HCT116 (cell line): Measurements from ENCODE around the gene GPI. TPM values are rescaled to one million over a fixed set of nuclear protein-coding genes. Genes with fewer than 3 reads are reported as not detected.

Experiments
- ATAC-seq: fragments of 200-7000 bp; cut with Tn5 transposase; 2 replicates; pipeline ENCODE4 v1.9.1; 2020; ENCODE audit warnings: mild to moderate bottlenecking, moderate library complexity
- BruUV-seq: library from RNA; stranded (reverse); fragments of 400-500 nt; replicated peaks from 2 replicates; lab custom pipeline; 2021; lab: Mats Ljungman, UMichigan
- CTCF ChIA-PET: fragments of 300-600 bp; sonication (Branson Sonifier 250); formaldehyde crosslinking; loops from one replicate; lab custom pipeline; 2021; ENCODE audit warnings: antibody characterized with exemption; lab: Charles Lee
- POLR2A ChIA-PET: fragments of 300-600, 350-600 bp; sonication (Branson Sonifier 250); formaldehyde crosslinking; loops from one replicate; lab custom pipeline; 2021; ENCODE audit warnings: antibody characterized with exemption; lab: Charles Lee
- RAD21 ChIA-PET, 2 experiments: fragments of 300-600 bp; sonication (Branson Sonifier 250); formaldehyde crosslinking; loops; one replicate each; lab custom pipeline; 2023; ENCODE audit warnings: low total read pairs in 2 of 2; ENCODE audit not compliant: uncharacterized antibody in 2 of 2, unreplicated experiment in 2 of 2, low non-redundant PET in 1 of 2; lab: Charles Lee
- DNase-seq: peaks from one replicate; pipeline ENCODE4 v3.0.0-alpha.2; 2010; ENCODE audit warnings: low read depth, low spot score
- H2AFZ ChIP-seq: fragments of 200-600 bp; shearing (Covaris generic), sonication (generic); 2 replicates; pipeline ENCODE4 v1.6.1; 2017; ENCODE audit warnings: low read depth, mixed run types, mixed read lengths, antibody characterized with exemption, low read length; ENCODE audit not compliant: poor library complexity, severe bottlenecking
- H3K27ac ChIP-seq: 2 replicates; pipeline ENCODE4 v1.5.1; 2012; ENCODE audit warnings: low read depth, low read length
- H3K27me3 ChIP-seq: fragments of 200-600 bp; sonication (generic); 2 replicates; pipeline ENCODE4 v1.6.1; 2016; ENCODE audit warnings: mixed run types, low read length, mixed read lengths; ENCODE audit not compliant: insufficient read depth
- H3K36me3 ChIP-seq, 2 experiments: fragments of 200-500 bp in 1 of 2; fragments of 200-600 bp in 1 of 2; sonication (Bioruptor generic) in 1 of 2; sonication (generic) in 1 of 2; 2 replicates each; pipeline versions ENCODE4 v1.5.1 to v1.6.1; 2014 to 2016; ENCODE audit warnings: low read length in 2 of 2, inconsistent platforms in 1 of 2, mixed read lengths in 1 of 2, mixed run types in 1 of 2; ENCODE audit not compliant: insufficient read depth in 2 of 2, control insufficient read depth in 1 of 2
- H3K4me1 ChIP-seq, 2 experiments: fragments of 200-600 bp in 1 of 2; sonication (generic) in 1 of 2; 2 replicates each; pipeline versions ENCODE4 v1.5.1 to v1.6.1; 2012 to 2017; ENCODE audit warnings: low read length in 2 of 2, inconsistent platforms in 1 of 2, mild to moderate bottlenecking in 1 of 2, mixed read lengths in 1 of 2, mixed run types in 1 of 2, moderate library complexity in 1 of 2; ENCODE audit not compliant: insufficient read depth in 2 of 2, control insufficient read depth in 1 of 2
- H3K4me2 ChIP-seq: fragments of 200-600 bp; sonication (generic); 2 replicates; pipeline ENCODE4 v1.6.1; 2017; ENCODE audit warnings: mixed run types, low read length, mixed read lengths
- H3K4me3 ChIP-seq, 2 experiments: fragments of 200-600 bp in 1 of 2; sonication (generic) in 1 of 2; replicated peaks in 1 of 2; 2 replicates each; pipeline ENCODE4 v1.5.1; 2011 to 2016; ENCODE audit warnings: low read length in 2 of 2, control low read depth in 1 of 2, low read depth in 1 of 2, mild to moderate bottlenecking in 1 of 2, mixed read lengths in 1 of 2, mixed run types in 1 of 2
- H3K79me2 ChIP-seq: fragments of 200-600 bp; sonication (generic); 2 replicates; pipeline ENCODE4 v1.6.1; 2017; ENCODE audit warnings: mild to moderate bottlenecking, mixed run types, low read length, moderate library complexity, mixed read lengths; ENCODE audit not compliant: insufficient read depth
- H3K9ac ChIP-seq: fragments of 200-600 bp; sonication (generic); 2 replicates; pipeline ENCODE4 v1.6.1; 2016; ENCODE audit warnings: low read length, mixed read lengths
- H3K9me2 ChIP-seq: fragments of 200-600 bp; sonication (generic), shearing (Covaris generic); 2 replicates; pipeline ENCODE4 v1.6.1; 2017; ENCODE audit warnings: mixed run types, mild to moderate bottlenecking, moderate library complexity; ENCODE audit not compliant: insufficient read depth
- H3K9me3 ChIP-seq, 2 experiments: fragments of 200-500 bp in 1 of 2; fragments of 200-600 bp in 1 of 2; sonication (Bioruptor generic) in 1 of 2; sonication (generic) in 1 of 2; 2 replicates each; pipeline ENCODE4 v1.6.1; 2014 to 2017; ENCODE audit warnings: low read length in 2 of 2, mixed read lengths in 2 of 2, inconsistent platforms in 1 of 2, low read depth in 1 of 2, mild to moderate bottlenecking in 1 of 2, mixed run types in 1 of 2, moderate library complexity in 1 of 2; ENCODE audit not compliant: control insufficient read depth in 1 of 2, insufficient read depth in 1 of 2
- H4K20me1 ChIP-seq: fragments of 200-600 bp; sonication (generic), shearing (Covaris generic); 2 replicates; pipeline ENCODE4 v1.6.1; 2017; ENCODE audit warnings: mixed run types, mild to moderate bottlenecking, moderate library complexity; ENCODE audit not compliant: insufficient read depth
- CTCF ChIP-seq, 3 experiments: fragments of 200-600 bp in 1 of 3; sonication (generic) in 1 of 3; IDR thresholded peaks in 2 of 3; conservative IDR thresholded peaks in 1 of 3; 2 replicates each; pipeline ENCODE4 v1.5.1; 2012 to 2017; ENCODE audit warnings: low read depth in 2 of 3, low read length in 2 of 3, antibody characterized with exemption in 1 of 3, borderline replicate concordance in 1 of 3, control low read depth in 1 of 3, mild to moderate bottlenecking in 1 of 3, mixed read lengths in 1 of 3, mixed run types in 1 of 3, moderate library complexity in 1 of 3; ENCODE audit not compliant: insufficient read depth in 1 of 3
- EGR1 ChIP-seq: IDR thresholded peaks from 2 replicates; pipeline ENCODE4 v1.6.1; 2012; ENCODE audit warnings: low read depth
- SIN3A ChIP-seq: IDR thresholded peaks from 2 replicates; pipeline ENCODE4 v1.6.1; 2012; ENCODE audit warnings: low read depth
- YY1 ChIP-seq: IDR thresholded peaks from 2 replicates; pipeline ENCODE4 v1.6.1; 2011; ENCODE audit warnings: low read length, low read depth, moderate library complexity, mild to moderate bottlenecking; ENCODE audit not compliant: insufficient replicate concordance; ENCODE audit errors: extremely low read depth
- ZNF274 ChIP-seq: fragments of 200-500 bp; sonication (Bioruptor generic); IDR thresholded peaks from 2 replicates; pipeline ENCODE4 v1.6.1; 2014; ENCODE audit warnings: mild to moderate bottlenecking, low read depth, low read length, inconsistent platforms
- intact Hi-C: fragments of 100-400 bp; cut with micrococcal nuclease; formaldehyde crosslinking; loops from 2 replicates; pipeline ENCODE4 v1.10.0; 2022
- total RNA-seq: library from RNA; stranded (reverse); gene quantifications from one replicate; pipeline ENCODE4 v1.2.1, GENCODE V29; 2021; ENCODE audit not compliant: unreplicated experiment

Gene GPI
- total RNA-seq, 1 experiment from 2014 or later: 787 TPM

DNA sequence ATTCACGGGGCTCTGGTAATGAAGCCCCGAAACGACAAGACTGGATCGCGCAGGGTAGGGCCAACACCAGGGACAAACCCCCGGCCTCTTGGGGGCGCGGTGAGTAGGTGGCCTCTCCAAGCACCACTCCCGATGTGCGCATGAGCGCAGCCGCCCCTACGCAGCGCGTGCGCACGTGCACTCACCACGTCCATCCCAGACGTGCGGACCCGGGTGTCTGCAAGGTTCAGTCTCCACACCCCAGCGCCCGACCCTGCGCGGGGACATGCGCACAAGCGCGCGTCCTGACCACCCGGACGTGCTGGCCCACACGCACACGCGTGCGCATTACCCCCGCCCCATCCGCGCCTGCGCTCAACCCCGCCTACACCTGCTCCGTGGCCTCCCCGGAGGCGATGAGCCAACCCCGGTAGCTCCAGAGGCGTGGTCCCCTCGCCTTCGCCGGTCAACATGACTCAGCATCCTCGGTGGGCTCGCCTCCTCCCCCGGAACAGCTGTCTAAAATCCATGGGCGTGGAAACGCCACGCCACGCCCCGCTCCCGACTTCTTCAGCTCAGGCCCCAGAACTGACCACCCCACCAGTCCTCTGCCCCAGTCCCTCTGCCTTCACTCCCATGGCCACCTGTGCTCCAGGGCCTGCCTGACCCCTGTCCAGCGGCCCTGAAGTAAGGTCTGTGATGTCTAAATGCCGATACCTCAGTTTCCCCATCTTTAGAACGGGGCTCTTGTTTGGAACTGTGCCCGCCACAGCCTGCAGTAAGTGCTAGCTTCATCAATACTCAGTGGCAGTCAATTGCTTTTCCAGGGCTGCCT lies 5.6 kb upstream of the GPI start (continued):
- TF ChIP-seq CTCF (IDR thresholded peaks at IDR 0.05 in 2 of 3, conservative IDR thresholded peaks at IDR 0.05 in 1 of 3; ENCODE audit: borderline replicate concordance in 1 of 3, insufficient read depth in 1 of 3, low read depth in 2 of 3, low read length in 2 of 3): peak in 2 of 3 experiments; percentile 62 to 70; a peak in 5 of 6 replicates
- no peak for TF ChIP-seq ZNF274
- peak; percentile 90 for TF ChIP-seq YY1

GRCh38 chr19:34359954-34360315 lies 5.1 kb upstream of the GPI start:
- Histone ChIP-seq H2AFZ (no peak overlapping the region), H3K9ac (peak overlapping the region; percentile 58), H3K79me2 (no peaks in the 10 kb centered on the region), H3K27ac (peak overlapping the region; percentile 79), H3K36me3 (no peaks in the 10 kb centered on the region), H3K4me3 (peak overlapping the region; percentile 56 to 58), H4K20me1 (no peaks in the 10 kb centered on the region), H3K4me1 (peaks cover 21 to 39% of the 10 kb centered on the region in 2 experiments), H3K9me3 (no peaks in the 10 kb centered on the region), H3K4me2 (peak overlapping the region; percentile 82), H3K27me3 (no peaks in the 10 kb centered on the region), H3K9me2 (no peaks in the 10 kb centered on the region)
- ChIA-PET RAD21 (no interaction called here), CTCF (interaction anchor here (0.7 to 1.5 kb wide), 4 partner anchors 9 to 21 kb away, joined by 3 to 6 read pairs (median 4); no protein-coding TSS in a partner anchor), POLR2A (interaction anchor here (1.6 to 1.7 kb wide), 2 partner anchors 28 to 68 kb away, joined by 5 to 7 read pairs; partner anchors contain the start of gene UBA2)
- BruUV-seq: TSS peak; percentile 33
- no peak for ATAC-seq
- TF ChIP-seq EGR1 (no peak), SIN3A (0 out of 2 replicates have a peak, but pooled peaks have one; percentile 8)
- intact Hi-C loops: loop anchor here (10.0 kb wide), 1 partner anchor 1185 kb away; no protein-coding TSS in a partner anchor
- DNase-seq: no peak
